Ascending aorta (tissue), 2 donors: Measurements from ENCODE around the gene IER3IP1. TPM values are rescaled to one million over a fixed set of nuclear protein-coding genes. Genes with fewer than 3 reads are reported as not detected.

Source experiments
- DNase-seq, 2 donors: peaks; one replicate each; pipeline ENCODE4 v3.0.0-alpha.2; 2019; ENCODE audit warnings: low spot score in 2 of 2
- H3K27ac ChIP-seq, 2 donors: fragments of 200-600 bp; sonication (generic); one replicate each; pipeline ENCODE4 v1.5.1; 2016 to 2017; ENCODE audit warnings: mild to moderate bottlenecking in 1 of 2
- H3K27me3 ChIP-seq: fragments of 200-600 bp; sonication (generic); one replicate; pipeline ENCODE4 v1.5.1; 2017
- H3K36me3 ChIP-seq, 2 donors: fragments of 200-600 bp; sonication (generic); one replicate each; pipeline ENCODE4 v1.5.1; 2016
- H3K4me1 ChIP-seq, 2 donors: fragments of 200-600 bp; sonication (generic); one replicate each; pipeline ENCODE4 v1.5.1; 2016 to 2017; ENCODE audit warnings: mild to moderate bottlenecking in 1 of 2
- H3K4me3 ChIP-seq, 2 donors: fragments of 200-600 bp; sonication (generic); one replicate each; pipeline ENCODE4 v1.5.1; 2016 to 2017; ENCODE audit warnings: mild to moderate bottlenecking in 1 of 2
- H3K9me3 ChIP-seq, 2 donors: fragments of 200-600 bp; sonication (generic); one replicate each; pipeline ENCODE4 v1.5.1; 2016
- intact Hi-C: fragments of 100-400 bp; cut with DNase I; formaldehyde crosslinking; loops from one replicate; pipeline ENCODE4 v1.15.1; 2023
- total RNA-seq: library from RNA; depleted of rRNA; stranded (reverse); fragments of >200 nt; gene quantifications from one replicate; pipeline ENCODE4 v1.1.0, GENCODE V29; 2016
- TF ChIP-seq, protein P1 (sequence below), 3 experiments: fragments of 200-600 bp in 2 of 3; fragments of 450-650 bp in 1 of 3; sonication (generic) in 2 of 3; IDR thresholded peaks; one replicate each; pipeline ENCODE4 v1.5.1; 2016 to 2019; ENCODE audit warnings: antibody characterized with exemption in 3 of 3, mild to moderate bottlenecking in 1 of 3, moderate library complexity in 1 of 3

IER3IP1 gene, protein sequence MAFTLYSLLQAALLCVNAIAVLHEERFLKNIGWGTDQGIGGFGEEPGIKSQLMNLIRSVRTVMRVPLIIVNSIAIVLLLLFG
- total RNA-seq, result 10.0 TPM

DNA sequence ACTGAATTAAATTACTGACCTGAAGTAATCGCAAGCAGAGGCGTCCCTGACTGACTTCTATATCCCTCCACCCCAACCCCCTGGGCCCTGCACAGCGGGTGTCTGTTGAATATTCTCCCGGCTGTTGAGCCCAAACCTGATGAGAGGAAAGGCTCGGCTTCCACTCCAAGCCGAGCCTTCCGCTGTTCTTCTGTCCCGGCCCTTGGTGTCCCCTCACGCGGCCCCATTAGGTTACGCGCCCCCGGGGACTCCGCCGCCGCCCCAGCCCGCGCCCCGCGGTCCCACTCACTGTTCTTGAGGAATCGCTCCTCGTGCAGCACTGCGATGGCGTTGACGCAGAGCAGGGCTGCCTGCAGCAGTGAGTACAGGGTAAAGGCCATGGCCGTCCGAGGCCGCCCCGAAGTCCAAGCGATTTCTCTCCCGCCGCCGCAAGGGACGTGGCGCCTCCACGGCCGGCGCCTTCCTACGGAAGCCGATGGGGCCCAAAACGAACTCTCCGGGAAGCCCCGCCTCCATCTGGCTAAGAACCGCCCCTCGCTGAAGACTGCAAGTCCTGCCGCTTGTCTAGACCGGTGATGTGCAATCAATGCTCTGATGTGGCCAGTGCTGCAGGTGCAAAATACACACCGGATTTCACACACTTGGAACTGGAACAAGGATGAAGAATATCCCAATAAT is at the start of gene IER3IP1:
Gene IER3IP1, minus strand, starts transcription at position 467 of the 678 bp plus-strand sequence. Its CDS starts 87 bp downstream, at position 380.
- peaks cover 3 to 13% of the 10 kb centered on the region in 2 donors for H3K4me1 ChIP-seq
- intact Hi-C loops, result loop anchor here (1.0 kb wide), 1 partner anchor 26 kb away; the partner anchor contains the start of gene HDHD2
- H3K27me3 ChIP-seq, result no peaks in the 10 kb centered on the region
- H3K9me3 ChIP-seq, result no peaks in the 10 kb centered on the region
- no peaks in the 10 kb centered on the region for H3K36me3 ChIP-seq
- peak; percentile 43 to 94 for DNase-seq
- TF ChIP-seq, protein P1, sequence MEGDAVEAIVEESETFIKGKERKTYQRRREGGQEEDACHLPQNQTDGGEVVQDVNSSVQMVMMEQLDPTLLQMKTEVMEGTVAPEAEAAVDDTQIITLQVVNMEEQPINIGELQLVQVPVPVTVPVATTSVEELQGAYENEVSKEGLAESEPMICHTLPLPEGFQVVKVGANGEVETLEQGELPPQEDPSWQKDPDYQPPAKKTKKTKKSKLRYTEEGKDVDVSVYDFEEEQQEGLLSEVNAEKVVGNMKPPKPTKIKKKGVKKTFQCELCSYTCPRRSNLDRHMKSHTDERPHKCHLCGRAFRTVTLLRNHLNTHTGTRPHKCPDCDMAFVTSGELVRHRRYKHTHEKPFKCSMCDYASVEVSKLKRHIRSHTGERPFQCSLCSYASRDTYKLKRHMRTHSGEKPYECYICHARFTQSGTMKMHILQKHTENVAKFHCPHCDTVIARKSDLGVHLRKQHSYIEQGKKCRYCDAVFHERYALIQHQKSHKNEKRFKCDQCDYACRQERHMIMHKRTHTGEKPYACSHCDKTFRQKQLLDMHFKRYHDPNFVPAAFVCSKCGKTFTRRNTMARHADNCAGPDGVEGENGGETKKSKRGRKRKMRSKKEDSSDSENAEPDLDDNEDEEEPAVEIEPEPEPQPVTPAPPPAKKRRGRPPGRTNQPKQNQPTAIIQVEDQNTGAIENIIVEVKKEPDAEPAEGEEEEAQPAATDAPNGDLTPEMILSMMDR (IDR thresholded peaks at IDR 0.05), result peak in 1 of 3 experiments; percentile 24
- H3K27ac ChIP-seq, result peak within 1 kb of the TSS; percentile 75 to 78
- H3K4me3 ChIP-seq, result peak within 1 kb of the TSS; percentile 92

- no peak overlapping the region for H3K27ac ChIP-seq
- DNase-seq, result no peak
- no peaks in the 10 kb centered on the region for H3K27me3 ChIP-seq
- H3K4me3 ChIP-seq, result no peak overlapping the region
- no peaks in the 10 kb centered on the region for H3K36me3 ChIP-seq
- TF ChIP-seq, protein P1 (IDR thresholded peaks at IDR 0.05), result peak in 2 of 3 experiments; percentile 18 to 34
- H3K9me3 ChIP-seq, result no peaks in the 10 kb centered on the region
- intact Hi-C loops, result loop anchor here (5.0 kb wide), 1 partner anchor 532 kb away; no protein-coding TSS in a partner anchor
- no peaks in the 10 kb centered on the region for H3K4me1 ChIP-seq
Observed at GRCh38 chr18:47215554-47216138, 39.5 kb upstream of the IER3IP1 start.

GRCh38 chr18:47209171-47209570 is 33.0 kb upstream of the IER3IP1 start:
- Histone ChIP-seq H3K27me3 (no peaks in the 10 kb centered on the region), H3K27ac (no peak overlapping the region), H3K4me3 (no peak overlapping the region), H3K9me3 (no peaks in the 10 kb centered on the region), H3K36me3 (no peaks in the 10 kb centered on the region), H3K4me1 (no peaks in the 10 kb centered on the region)
- intact Hi-C loops, result no loop called here
- no peak for DNase-seq
- TF ChIP-seq, protein P1 (IDR thresholded peaks at IDR 0.05), result no peak

DNA sequence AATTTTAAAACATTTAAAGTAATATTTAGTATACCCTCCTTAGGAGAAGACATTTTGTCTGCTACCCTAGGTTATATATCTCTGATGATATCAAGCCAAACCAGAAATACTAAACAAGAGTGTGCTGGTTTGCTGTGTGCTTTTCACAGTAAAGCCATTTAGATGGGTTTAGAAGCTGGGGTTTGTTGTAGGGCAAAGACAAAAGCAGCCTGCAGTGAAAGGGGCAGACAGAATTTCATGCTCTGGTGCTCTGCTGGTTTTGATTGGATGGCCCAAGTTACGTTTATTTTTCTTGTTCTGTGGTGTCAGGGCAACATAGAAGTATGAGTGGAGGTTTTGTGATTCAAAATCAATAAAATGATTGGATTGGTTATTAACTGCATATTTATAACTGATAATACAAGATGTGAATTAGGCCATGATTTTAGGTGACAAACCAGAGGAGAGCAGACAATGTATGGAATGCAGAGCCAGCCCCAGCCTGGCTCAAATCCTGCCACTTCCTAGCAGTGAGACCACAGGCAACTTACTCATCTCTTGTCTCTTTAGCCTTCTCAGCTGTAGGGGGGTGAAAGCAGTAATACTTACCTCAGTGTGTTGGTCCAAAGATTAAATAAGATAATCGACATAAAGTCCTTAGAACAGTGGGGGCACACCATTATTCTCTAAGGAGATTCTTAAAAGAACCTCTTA is 30.9 kb upstream of the IER3IP1 start:
- Histone ChIP-seq H3K36me3 (no peaks in the 10 kb centered on the region), H3K4me3 (no peak overlapping the region), H3K4me1 (no peaks in the 10 kb centered on the region), H3K27me3 (no peaks in the 10 kb centered on the region), H3K27ac (no peak overlapping the region), H3K9me3 (no peaks in the 10 kb centered on the region)
- TF ChIP-seq, protein P1 (IDR thresholded peaks at IDR 0.05), result no peak
- intact Hi-C loops, result no loop called here
- no peak for DNase-seq

DNA sequence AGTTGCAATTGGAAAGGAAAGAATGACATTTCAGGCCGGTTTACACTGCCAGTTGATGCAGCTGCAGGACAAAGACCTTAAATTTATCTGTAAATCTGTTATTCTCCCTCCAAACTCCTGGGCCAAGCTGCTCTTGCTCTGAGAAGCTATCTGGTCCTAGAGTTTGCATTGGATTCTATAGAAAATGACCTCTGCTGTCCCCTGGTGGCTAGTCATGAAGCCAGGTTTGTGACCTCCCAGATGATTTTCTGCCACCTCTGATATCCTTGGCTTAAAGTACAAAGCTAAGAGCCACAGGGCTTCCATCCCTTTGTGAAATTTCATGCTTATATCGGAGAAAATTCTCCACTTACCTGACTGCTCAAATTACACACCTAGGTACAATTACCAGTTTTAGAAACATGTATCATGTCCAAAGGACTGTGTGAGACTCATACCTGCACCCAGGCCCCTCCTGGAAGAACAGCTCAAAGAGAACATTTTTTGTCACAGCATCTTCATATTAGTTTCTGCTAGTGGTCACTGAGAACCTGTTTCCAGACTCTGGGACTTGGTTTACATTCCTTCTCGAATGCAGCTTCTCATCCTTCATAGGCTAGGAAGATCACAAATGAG is 28.9 kb upstream of the IER3IP1 start:
- Histone ChIP-seq H3K27ac (no peak overlapping the region), H3K36me3 (no peaks in the 10 kb centered on the region), H3K9me3 (no peaks in the 10 kb centered on the region), H3K4me3 (no peak overlapping the region), H3K27me3 (no peaks in the 10 kb centered on the region), H3K4me1 (no peaks in the 10 kb centered on the region)
- intact Hi-C loops, result loop anchor here (1.0 kb wide), 1 partner anchor 105 kb away; no protein-coding TSS in a partner anchor
- TF ChIP-seq, protein P1 (IDR thresholded peaks at IDR 0.05), result peak; percentile 41 to 61 (median 45)
- no peak for DNase-seq
